ENCODE measurements around the gene TCF12. TPM values are rescaled to one million over a fixed set of nuclear protein-coding genes. Genes with fewer than 3 reads are reported as not detected.

TCF12 gene
- total RNA-seq, 1 donor from 2014 or later = 106 TPM

DNA sequence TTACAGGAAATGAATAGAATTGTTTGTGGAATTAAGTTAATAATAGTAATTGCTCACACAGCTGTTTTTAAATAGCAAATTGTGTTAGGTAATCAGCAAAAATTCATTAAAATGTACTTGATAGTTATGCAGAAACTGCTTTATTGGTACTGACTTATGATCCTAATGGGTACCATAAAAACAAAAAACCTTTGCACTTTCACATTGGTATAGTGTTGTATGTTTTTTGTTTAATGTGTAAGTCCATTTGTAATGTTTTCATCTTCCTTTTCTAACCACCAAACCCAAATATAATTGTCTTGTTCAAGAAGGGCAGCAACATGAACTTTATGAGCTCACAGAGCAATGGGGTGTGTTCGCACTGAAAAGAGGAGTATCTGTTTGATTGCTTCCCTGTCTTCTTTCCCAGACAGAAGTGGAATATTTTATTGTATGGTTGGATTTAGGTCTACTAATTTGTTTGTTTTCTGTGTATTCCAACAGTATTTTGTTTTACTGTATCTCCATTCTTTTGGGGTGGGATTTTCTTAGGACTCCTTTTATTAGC lies 135.8 kb downstream of the TCF12 start:
- peaks cover 2% of the 10 kb centered on the region for H3K36me3 Mint-ChIP-seq (ENCODE audit: low read depth)
- no peak overlapping the region for H3K4me3 Mint-ChIP-seq (ENCODE audit: unreplicated experiment)
- no peaks in the 10 kb centered on the region for H3K27me3 Mint-ChIP-seq (ENCODE audit: low read depth)
- TF ChIP-seq CTCF (IDR thresholded peaks at IDR 0.05) = no peak
- no peak for DNase-seq (ENCODE audit: low spot score)
- peaks cover 4% of the 10 kb centered on the region for H3K9me3 Mint-ChIP-seq (ENCODE audit: low read depth)
- H3K4me1 Mint-ChIP-seq (ENCODE audit: low read depth) = peaks cover 67% of the 10 kb centered on the region
- no peak overlapping the region for H3K27ac Mint-ChIP-seq (ENCODE audit: unreplicated experiment)

DNA sequence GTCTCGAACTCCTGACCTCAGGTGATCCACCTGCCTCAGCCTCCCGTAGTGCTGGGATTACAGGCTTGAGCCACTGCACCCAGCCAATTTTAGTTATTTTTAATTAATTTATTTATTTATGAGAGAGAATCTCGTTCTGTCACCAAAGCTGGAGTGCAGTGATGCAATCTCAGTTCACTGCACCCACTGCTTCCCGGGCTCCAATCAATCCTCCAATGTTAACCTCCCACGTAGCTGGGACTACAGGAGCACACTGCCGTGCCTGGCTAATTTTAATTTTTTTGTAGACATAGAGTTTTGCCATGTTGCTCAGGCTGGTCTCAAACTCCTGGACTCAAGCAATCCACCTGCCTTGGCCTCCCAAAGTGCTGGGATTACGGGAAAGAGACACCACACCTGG lies 137.9 kb downstream of the TCF12 start:
- TF ChIP-seq CTCF (IDR thresholded peaks at IDR 0.05) = no peak
- Mint-ChIP-seq H3K27ac (ENCODE audit: unreplicated experiment) (no peak overlapping the region), H3K4me1 (ENCODE audit: low read depth) (peaks cover 72% of the 10 kb centered on the region), H3K9me3 (ENCODE audit: low read depth) (peaks cover 4% of the 10 kb centered on the region), H3K36me3 (ENCODE audit: low read depth) (peaks cover 2% of the 10 kb centered on the region), H3K27me3 (ENCODE audit: low read depth) (no peaks in the 10 kb centered on the region), H3K4me3 (ENCODE audit: unreplicated experiment) (no peak overlapping the region)
- no peak for DNase-seq (ENCODE audit: low spot score)

DNA sequence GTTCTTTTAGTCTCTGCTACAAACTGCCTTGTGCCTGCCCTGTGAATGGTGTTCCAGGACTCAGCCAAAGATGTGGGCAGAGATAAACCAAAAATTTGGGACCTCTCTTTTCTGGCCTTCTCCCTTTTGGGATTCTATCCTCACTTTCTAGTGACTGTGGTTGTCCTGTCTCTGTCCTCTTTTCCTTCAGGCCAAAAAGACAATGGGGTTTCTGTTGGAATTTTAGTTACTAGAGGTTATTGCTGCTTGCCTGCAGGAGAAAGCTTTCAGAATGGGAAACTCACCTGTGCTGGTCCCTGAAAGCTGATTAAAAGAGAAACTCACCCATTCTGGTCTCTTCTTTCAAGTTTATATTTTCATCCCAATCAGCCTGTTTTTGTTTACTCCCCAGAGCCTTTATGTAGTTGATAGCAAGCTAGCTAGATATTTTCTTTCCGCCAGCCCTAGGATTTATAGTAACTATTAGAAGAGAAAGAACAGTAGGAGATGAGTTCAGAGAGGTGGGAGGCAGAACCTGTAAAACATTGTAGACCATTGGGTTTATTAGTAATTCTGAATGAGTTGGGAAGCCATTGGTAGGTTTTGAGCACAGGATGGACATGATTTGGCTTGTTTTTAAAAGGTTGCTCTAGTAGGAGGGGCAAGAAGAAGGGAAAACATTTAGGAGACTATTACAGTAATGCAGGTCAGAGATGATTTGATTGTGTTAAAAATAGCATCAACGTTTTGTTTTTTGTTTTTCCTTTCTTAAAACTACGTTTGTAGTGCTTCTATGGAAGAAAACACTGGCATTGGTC lies 138.9 kb downstream of the TCF12 start:
- H3K4me1 Mint-ChIP-seq (ENCODE audit: low read depth) = peaks cover 74% of the 10 kb centered on the region
- no peak overlapping the region for H3K4me3 Mint-ChIP-seq (ENCODE audit: unreplicated experiment)
- no peak for TF ChIP-seq CTCF (IDR thresholded peaks at IDR 0.05)
- DNase-seq (ENCODE audit: low spot score) = no peak
- no peaks in the 10 kb centered on the region for H3K27me3 Mint-ChIP-seq (ENCODE audit: low read depth)
- H3K36me3 Mint-ChIP-seq (ENCODE audit: low read depth) = no peaks in the 10 kb centered on the region
- H3K27ac Mint-ChIP-seq (ENCODE audit: unreplicated experiment) = no peak overlapping the region
- no peaks in the 10 kb centered on the region for H3K9me3 Mint-ChIP-seq (ENCODE audit: low read depth)

- peaks cover 75% of the 10 kb centered on the region for H3K4me1 Mint-ChIP-seq (ENCODE audit: low read depth)
- DNase-seq (ENCODE audit: low spot score) = no peak
Observed at GRCh38 chr15:57059026-57059660, 140.7 kb downstream of the TCF12 start.

More at GRCh38 chr15:57059026-57059660, 140.7 kb downstream of the TCF12 start:
- no peaks in the 10 kb centered on the region for H3K9me3 Mint-ChIP-seq (ENCODE audit: low read depth)
- H3K27me3 Mint-ChIP-seq (ENCODE audit: low read depth) = no peaks in the 10 kb centered on the region
- TF ChIP-seq CTCF (IDR thresholded peaks at IDR 0.05) = no peak
- H3K36me3 Mint-ChIP-seq (ENCODE audit: low read depth) = peaks cover 2% of the 10 kb centered on the region
- no peak overlapping the region for H3K4me3 Mint-ChIP-seq (ENCODE audit: unreplicated experiment)
- peak overlapping the region; percentile 29 for H3K27ac Mint-ChIP-seq (ENCODE audit: unreplicated experiment)

Measured in chondrocyte (in vitro differentiated cells).